Spleen (tissue), 11 donors: ENCODE results near the gene PLCB1. TPM values are rescaled to one million over a fixed set of nuclear protein-coding genes. Genes with fewer than 3 reads are reported as not detected.
A peak's percentile ranks its signal among the peaks of the same experiment; 100 is the strongest.

Experiments
- DNase-seq: peaks from one replicate; pipeline ENCODE4 v3.0.0-alpha.2; 2020
- H3K27ac ChIP-seq, 8 donors: fragments of 200-600 bp; sonication (generic) in 7 of 8; 1 replicate in 4 of 8; 2 replicates in 4 of 8; pipeline versions ENCODE4 v1.5.0 to v1.8.0; 2016 to 2021; ENCODE audit warnings: inconsistent platforms in 4 of 8, mild to moderate bottlenecking in 4 of 8, moderate library complexity in 1 of 8
- H3K27me3 ChIP-seq, 7 donors: fragments of 200-600 bp; sonication (generic) in 6 of 7; replicated peaks in 1 of 7; 1 replicate in 4 of 7; 2 replicates in 3 of 7; pipeline versions ENCODE4 v1.5.0 to v1.8.0; 2016 to 2021; ENCODE audit warnings: inconsistent platforms in 3 of 7, mild to moderate bottlenecking in 1 of 7
- H3K36me3 ChIP-seq, 6 donors: fragments of 200-600 bp; sonication (generic) in 5 of 6; 1 replicate in 4 of 6; 2 replicates in 2 of 6; pipeline versions ENCODE4 v1.5.0 to v1.8.0; 2016 to 2021; ENCODE audit warnings: inconsistent platforms in 2 of 6
- H3K4me1 ChIP-seq, 6 donors: fragments of 200-600 bp; sonication (generic) in 5 of 6; 1 replicate in 3 of 6; 2 replicates in 3 of 6; pipeline versions ENCODE4 v1.5.0 to v1.8.0; 2016 to 2021; ENCODE audit warnings: inconsistent platforms in 3 of 6
- H3K4me3 ChIP-seq, 8 donors: fragments of 200-600 bp; sonication (generic) in 7 of 8; 1 replicate in 4 of 8; 2 replicates in 4 of 8; pipeline versions ENCODE4 v1.5.0 to v1.8.0; 2016 to 2021; ENCODE audit warnings: inconsistent platforms in 4 of 8, mild to moderate bottlenecking in 4 of 8, moderate library complexity in 2 of 8
- H3K9me3 ChIP-seq, 8 donors: fragments of 200-600 bp; sonication (generic) in 7 of 8; 1 replicate in 4 of 8; 2 replicates in 4 of 8; pipeline versions ENCODE4 v1.5.0 to v1.8.0; 2016 to 2021; ENCODE audit warnings: inconsistent platforms in 4 of 8
- CTCF ChIP-seq, 11 experiments: fragments of 200-600 bp in 7 of 11; fragments of 450-650 bp in 4 of 11; sonication (generic) in 4 of 11; IDR thresholded peaks in 8 of 11; conservative IDR thresholded peaks in 3 of 11; 1 replicate in 7 of 11; 2 replicates in 4 of 11; pipeline versions ENCODE4 v1.4.0 to v1.8.0; 2016 to 2021; ENCODE audit warnings: antibody characterized with exemption in 11 of 11, inconsistent platforms in 4 of 11, mild to moderate bottlenecking in 1 of 11
- POLR2A ChIP-seq, 3 donors: fragments of 450-650 bp; IDR thresholded peaks; one replicate each; pipeline ENCODE4 v1.5.1; 2017; ENCODE audit warnings: antibody characterized with exemption in 3 of 3, mild to moderate bottlenecking in 1 of 3
- POLR2AphosphoS5 ChIP-seq, 3 donors: sonication (generic); formaldehyde crosslinking; IDR thresholded peaks; one replicate each; pipeline ENCODE4 v1.5.1; 2017; ENCODE audit warnings: antibody characterized with exemption in 3 of 3
- WGBS, 5 donors: extraction: QIAGEN DNeasy Blood & Tissue Kit in 3 of 5; methylation state at CpG; one replicate each; pipeline versions ENCODE4 v1.1.5 to v1.1.7; 2013 to 2018; 5-methylcytosine and 5-hydroxymethylcytosine counted together
- intact Hi-C: fragments of 100-400 bp; cut with DNase I; formaldehyde crosslinking; loops from one replicate; pipeline ENCODE4 v1.15.0; 2023; ENCODE audit warnings: low total_unique reads
- polyA plus RNA-seq, 3 donors: library from polyadenylated mRNA; stranded (reverse); fragments of 200-250 nt; gene quantifications; one replicate each; pipeline ENCODE4 v1.2.1, GENCODE V29; 2013
- total RNA-seq, 7 donors: library from RNA; depleted of rRNA in 3 of 7; stranded (reverse); fragments of >200 nt in 3 of 7; fragmentation: NEBNext Ultra II Directional in 4 of 7; extraction: Animal tissue kit (Norgen Biotek cat#: 25700) in 4 of 7; gene quantifications; one replicate each; pipeline versions ENCODE4 v1.1.0 to v1.2.1, GENCODE V29; 2016 to 2021
- donor health status: healthy with polysubstance abuse.
- donor health status: DM: no; HTN: no; CAD: no; lungs with moderate emphysema.
- donor health status: DM: no; HTN: no; CAD: no.
- donor health status: Bipolar disorder and iron deficiency.
- donor health status: healthy.
- donor health status: DM: no; HTN: no; CAD: no.
- donor health status: DM: yes; HTN: yes; CAD: no.

The PLCB1 gene
- total and polyA plus RNA-seq, 10 donors: 1.0 to 33.7 (median 16.2) TPM

DNA sequence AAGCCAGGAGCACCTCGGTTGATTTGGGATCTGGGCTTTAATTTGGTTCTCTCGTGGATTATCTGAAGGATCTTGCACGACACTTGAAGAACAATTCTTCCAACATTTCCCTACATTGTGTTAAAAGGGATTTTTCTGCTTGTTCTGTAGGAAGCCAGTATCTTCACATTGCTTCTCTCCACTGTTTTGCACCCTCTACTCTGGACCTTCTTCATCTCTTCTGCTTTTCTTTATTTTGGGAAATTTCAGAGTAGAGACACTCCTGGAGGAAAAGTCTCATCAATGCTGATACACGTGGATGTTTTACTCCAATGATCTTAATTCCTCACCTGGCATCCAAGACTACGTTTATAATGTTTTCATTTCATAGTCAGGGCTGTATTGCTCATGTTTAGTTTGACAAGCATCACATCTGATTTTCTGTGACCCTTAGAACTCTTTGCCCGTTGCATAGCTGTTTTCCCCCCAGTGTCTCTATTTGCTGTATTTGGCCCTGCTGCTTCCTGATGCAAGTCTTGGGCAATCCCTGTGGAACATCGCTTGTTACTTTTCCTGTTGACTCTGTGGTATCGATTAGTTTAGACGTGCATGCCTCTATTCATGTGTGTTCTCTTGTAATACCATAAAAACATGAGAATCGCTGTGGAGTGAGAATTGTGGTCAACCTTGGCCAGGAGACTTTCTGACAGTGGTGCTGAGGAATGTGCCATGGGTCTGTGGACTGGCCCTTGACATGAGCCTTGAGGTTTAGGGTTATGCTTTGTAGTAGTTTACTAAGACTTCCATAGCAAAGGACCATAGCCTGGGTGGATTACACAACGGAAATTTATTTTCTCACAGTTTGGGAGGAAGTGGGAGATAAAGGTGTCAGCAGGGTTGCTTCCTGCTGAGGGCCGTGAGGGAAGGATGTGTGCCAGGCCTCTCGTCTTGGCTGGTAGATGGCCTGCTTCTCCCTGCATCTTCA lies 12.5 kb downstream of the PLCB1 start:
- Histone ChIP-seq H3K27ac (peak overlapping the region in 1 of 8 donors; percentile 39), H3K4me3 (no peak overlapping the region), H3K4me1 (peaks cover 0 to 17% (median 13%) of the 10 kb centered on the region in 6 donors), H3K36me3 (no peaks in the 10 kb centered on the region), H3K9me3 (no peaks in the 10 kb centered on the region), H3K27me3 (peaks cover 0 to 4% (median 0%) of the 10 kb centered on the region in 7 donors)
- TF ChIP-seq CTCF (IDR thresholded peaks at IDR 0.05 in 8 of 11, conservative IDR thresholded peaks at IDR 0.05 in 3 of 11): no peak
- TF ChIP-seq POLR2A (IDR thresholded peaks at IDR 0.05): no peak
- TF ChIP-seq POLR2AphosphoS5 (IDR thresholded peaks at IDR 0.05): no peak
- WGBS, 5 donors: 43 to 56% (median 52%) methylated on average over 13 of the region's 13 CpGs
- intact Hi-C loops: no loop called here
- DNase-seq: no peak

GRCh38 chr20:8145246-8146168 lies 13.4 kb downstream of the PLCB1 start:
- Histone ChIP-seq H3K27me3 (peaks cover 0 to under 1% (median 0%) of the 10 kb centered on the region in 7 donors), H3K4me1 (peaks cover 0 to 20% (median 14%) of the 10 kb centered on the region in 6 donors), H3K27ac (peak overlapping the region in 1 of 8 donors; percentile 39), H3K36me3 (no peaks in the 10 kb centered on the region), H3K9me3 (no peaks in the 10 kb centered on the region), H3K4me3 (no peak overlapping the region)
- intact Hi-C loops: no loop called here
- TF ChIP-seq POLR2A (IDR thresholded peaks at IDR 0.05) (no peak), CTCF (IDR thresholded peaks at IDR 0.05 in 8 of 11, conservative IDR thresholded peaks at IDR 0.05 in 3 of 11) (no peak), POLR2AphosphoS5 (IDR thresholded peaks at IDR 0.05) (no peak)
- WGBS, 5 donors: 81 to 85% (median 84%) methylated on average over 8 of the region's 8 CpGs
- DNase-seq: no peak

DNA sequence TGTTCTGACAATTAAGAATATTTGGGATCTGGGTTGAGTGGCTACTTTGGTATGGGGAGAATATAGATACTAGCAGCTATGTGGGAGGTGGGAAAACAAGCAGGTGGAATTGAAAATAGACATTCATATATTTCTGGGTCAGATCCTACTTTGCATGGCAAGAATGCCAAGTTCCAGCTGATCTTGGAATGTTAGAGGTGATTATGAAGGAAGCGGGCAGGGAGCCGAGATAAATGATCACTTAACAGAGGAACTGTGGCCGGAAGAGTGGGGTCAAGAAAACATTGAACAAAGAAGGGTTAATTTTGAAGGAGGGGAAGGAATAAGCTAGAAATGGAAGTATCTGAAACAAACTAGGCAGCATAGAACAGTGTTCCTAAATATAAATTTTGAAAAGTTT lies 15.4 kb downstream of the PLCB1 start:
- no peak for DNase-seq
- Histone ChIP-seq H3K27ac (no peak overlapping the region), H3K9me3 (no peaks in the 10 kb centered on the region), H3K27me3 (no peaks in the 10 kb centered on the region), H3K4me3 (no peak overlapping the region), H3K36me3 (no peaks in the 10 kb centered on the region), H3K4me1 (peaks cover 0 to 39% (median 32%) of the 10 kb centered on the region in 6 donors)
- 65 to 84% (median 77%) methylated on average over 3 of the region's 3 CpGs for WGBS, 5 donors
- intact Hi-C loops: no loop called here
- TF ChIP-seq POLR2A (IDR thresholded peaks at IDR 0.05) (no peak), POLR2AphosphoS5 (IDR thresholded peaks at IDR 0.05) (no peak), CTCF (IDR thresholded peaks at IDR 0.05 in 8 of 11, conservative IDR thresholded peaks at IDR 0.05 in 3 of 11) (no peak)
